SHP77 treated with DMSO at 0.1 percent for 48 hours (cell line): ENCODE results near the gene TTLL11.
A peak's percentile ranks its signal among the peaks of the same experiment; 100 is the strongest.

Experiments used
- DNase-seq: peaks from one replicate; lab custom pipeline; 2025; lab: John Stamatoyannopoulos, UW

Gene TTLL11

DNA sequence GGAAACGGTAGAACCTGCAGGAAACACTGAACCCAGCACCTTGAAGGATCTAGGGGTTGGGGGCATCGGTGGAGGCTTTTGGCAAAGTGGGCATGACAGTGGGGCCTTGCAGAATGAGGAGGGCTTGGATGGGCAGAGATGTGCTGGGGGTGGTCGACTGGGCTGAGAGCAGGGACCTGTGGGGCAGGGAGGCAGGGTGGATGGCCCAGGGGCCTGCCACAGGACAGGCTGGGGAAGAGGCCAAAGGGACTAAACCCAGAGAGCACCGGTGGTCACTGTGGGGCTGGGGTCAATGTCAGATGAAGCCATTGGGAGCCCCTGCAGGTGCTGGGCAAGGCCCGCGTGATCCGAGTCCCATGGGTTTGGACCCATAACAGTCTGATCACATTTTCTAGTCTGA, 266.4 kb downstream of the TTLL11 start:
- no peak for DNase-seq

DNA sequence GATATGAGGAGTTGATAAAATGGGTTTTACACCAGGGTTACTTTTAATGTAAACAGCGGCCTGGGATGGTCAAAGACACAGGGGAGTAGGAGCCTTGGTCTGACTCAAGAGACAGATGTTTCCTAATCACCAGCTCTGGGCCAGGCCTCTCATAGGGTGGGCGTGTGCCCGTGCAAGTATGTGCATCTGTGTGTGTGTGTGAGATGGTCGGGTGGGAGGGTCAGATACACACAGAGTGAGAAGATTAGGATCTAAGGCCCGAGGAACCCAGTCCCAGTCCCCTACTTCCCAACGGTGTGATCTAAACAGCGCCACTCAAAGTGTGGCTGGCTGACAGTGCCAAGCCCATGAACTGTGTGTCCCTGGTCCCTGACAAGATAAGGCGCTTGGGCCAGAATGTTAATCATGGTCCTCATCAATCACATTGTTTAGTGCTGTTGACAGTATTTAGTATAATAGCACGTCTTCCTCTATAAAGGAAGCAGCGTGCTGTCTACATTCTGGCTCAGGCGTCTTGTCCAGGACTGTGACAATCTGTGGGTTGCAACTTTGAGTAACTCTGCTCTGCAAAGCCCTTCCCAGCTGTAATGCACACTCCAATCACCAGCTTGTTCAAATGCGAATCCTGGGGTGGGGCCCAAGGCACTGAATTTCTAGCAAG, 267.9 kb downstream of the TTLL11 start:
- DNase-seq: no peak

DNA sequence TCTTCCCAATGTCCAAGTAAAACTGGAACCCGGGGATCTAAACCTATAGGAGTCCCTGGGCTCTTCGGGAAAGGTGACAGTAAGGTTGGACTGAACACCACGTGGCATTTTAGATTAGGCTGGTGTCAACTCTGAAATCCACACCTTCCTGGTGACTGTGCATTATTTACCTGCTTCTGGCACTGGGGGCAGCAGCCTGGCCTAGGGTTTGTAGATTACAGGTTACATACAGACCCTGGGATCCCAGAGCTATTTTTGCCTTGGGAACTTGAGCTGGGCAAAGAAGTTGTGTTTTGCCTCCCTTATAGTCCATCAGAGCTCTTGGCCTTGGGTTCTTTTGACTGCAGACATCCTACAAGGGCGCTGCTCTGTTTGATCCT, 268.5 kb downstream of the TTLL11 start:
- DNase-seq: no peak

DNA sequence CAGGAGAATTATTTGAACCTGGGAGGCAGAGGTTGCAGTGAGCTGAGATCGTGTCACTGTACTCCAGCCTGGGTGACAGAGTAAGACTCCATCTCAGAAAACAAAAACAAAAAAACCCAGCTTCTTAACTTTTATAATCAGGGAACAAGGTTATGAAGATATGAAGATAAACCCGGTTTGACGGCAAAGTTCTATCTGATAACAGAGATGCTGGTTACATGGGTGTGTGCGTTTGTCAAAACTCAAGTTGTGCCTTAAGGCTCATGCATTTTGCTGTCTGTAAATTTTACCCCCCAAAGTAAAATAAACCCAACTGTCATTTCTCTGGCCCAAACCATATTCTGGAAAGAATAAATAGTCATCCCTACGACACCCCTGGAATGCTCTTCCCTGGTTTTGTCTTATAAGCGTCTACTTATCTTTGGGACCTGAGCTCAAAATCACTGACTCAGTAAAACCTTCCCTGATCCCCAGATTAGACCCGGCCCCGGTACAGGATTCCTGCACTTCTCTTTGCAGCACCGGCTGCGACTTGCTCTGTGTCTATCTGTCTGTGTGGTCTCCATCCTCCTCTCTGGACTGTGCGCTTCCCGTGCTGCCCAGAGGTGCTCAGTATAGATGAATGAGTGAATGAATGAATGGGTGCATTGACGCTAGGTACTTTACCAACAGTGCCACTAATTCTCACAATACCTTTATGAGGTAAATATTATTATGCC, 269.5 kb downstream of the TTLL11 start:
- no peak for DNase-seq

DNA sequence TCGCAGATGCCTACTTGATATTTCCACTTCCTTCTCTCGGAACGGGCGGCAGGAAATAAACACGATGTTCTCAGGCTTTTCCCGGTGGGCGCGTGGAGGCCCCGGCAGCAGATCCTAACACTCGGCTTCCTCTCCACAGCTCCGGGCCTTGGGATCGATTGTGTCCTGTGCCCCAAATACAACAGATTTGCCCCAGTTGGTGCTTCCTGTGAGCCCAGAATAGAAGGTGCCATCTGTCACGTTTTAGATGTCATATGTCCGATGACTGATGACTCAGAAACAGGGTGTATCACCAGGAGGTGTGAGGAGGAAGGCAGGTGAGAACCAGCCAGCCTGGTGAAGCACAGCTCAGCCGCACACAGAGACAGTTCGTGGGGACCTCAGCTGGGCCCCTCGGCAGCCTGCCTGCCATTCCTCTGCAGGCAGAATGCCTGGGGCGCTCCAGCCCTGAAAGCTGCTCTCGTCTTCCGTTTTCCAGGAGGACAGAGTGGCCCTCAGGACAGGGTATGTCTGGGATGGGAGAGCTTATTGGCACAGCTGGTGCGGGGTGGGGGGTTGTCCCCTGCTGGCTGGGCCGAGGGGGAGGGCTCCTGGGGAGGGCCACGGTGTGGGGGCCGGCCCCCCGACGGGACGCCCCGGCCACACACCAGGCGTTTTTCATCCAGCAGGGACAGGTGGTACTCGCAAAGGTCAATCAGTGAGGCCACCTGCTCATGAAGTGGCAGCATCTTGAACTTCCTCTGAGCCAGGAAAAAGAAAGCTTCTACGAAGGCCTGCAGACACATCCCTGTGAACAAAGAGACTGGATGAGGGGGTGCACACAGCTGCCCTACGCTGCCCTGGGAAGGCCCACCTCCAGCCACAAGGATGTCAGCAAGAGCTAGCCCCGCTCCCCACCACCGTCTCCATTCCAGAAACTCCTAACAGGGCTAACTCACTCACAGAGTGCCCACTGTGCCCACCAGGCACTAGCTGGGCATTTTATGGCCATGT, 270.7 kb downstream of the TTLL11 start:
- peak; percentile 51 for DNase-seq

DNA sequence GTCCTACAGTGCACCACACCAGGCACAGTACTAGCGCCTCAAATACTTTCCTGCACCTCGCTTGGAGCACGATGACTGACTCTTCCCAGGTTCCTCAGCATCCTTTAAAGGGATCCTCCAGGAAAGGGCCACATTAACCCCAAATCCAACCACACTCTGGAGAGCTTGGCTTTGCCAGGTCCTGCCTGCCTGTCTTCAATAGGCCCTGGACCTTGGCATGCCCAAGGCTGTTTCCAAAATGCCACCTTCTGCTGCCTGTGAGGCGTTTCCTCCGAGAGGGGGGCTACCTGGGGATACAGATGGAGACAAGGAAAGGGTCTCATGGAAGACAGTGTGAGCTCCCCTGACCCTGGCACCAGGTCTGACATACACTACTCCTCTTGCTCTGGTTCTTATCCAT, 271.8 kb downstream of the TTLL11 start:
- no peak for DNase-seq

DNA sequence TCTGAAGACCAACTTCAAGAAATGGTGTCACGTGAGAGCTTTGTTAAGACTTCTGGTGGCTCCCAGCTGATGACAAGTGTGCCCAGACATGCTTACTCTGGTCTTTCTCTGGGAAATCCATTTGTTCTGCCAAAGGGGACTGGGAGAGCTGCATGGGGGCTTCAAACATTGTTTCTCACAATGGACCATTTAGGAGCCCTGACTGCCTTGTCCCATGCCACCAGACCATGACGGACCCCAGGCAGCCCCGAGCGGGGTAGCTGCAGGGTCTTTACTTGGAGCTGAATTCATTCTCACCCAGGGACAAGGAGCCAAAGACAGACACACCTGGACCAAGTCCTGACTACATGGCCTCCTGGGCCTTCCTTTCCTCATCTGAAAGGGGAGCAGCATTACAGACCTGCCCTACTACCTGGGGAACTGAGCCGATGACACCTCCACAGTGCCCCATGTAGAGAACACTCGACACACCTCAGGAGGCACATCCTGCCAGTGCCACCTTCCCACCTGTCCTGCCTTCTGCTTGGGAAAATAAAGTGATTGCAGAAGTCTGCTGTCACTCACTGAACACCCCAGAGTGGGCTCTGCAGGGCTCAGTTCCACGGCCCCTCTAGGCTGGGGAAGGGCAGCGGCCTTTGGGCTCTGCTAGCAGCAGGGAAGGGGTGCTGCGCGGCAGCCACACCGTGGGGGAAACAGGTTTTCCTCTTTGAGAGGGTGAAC, 272.7 kb downstream of the TTLL11 start:
- DNase-seq: no peak

DNA sequence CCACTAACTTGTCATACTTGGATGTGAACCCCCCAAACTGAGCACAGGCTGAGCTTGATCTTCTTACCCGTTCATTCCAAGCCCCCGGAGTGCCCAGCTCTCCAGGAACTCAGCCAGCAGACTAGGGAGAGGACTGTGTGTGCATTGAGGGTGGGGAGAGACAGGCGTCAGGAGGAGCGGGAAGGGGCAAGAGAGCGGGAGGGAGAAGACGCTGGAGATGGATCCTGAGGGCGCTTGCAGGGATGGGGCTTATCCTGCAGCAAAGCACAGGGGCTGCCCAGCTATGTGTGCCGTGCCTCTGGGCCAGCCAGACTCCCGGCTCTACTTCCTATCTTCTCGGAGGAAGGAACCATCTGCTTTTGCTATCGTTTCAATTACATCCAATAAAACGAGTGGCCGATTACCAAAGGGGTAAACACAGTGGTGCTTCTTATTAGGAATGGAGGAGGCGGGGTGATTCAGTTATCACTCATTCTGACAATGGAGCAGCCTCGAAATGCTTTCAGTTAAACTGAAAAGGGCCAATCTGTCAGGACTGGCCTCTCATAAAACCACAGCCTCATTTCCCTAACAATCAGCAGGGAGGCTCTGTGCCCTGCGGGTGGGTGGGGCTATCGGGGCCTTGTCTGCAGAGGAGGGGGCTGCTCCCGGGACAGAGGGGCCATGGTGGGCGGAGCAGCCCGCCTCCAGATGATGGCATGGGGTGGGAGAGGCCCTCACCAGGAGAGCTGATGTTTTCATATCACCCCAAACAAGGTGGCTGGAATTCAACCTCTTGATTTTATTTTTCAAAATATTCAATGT, 273.5 kb downstream of the TTLL11 start:
- no peak for DNase-seq

DNA sequence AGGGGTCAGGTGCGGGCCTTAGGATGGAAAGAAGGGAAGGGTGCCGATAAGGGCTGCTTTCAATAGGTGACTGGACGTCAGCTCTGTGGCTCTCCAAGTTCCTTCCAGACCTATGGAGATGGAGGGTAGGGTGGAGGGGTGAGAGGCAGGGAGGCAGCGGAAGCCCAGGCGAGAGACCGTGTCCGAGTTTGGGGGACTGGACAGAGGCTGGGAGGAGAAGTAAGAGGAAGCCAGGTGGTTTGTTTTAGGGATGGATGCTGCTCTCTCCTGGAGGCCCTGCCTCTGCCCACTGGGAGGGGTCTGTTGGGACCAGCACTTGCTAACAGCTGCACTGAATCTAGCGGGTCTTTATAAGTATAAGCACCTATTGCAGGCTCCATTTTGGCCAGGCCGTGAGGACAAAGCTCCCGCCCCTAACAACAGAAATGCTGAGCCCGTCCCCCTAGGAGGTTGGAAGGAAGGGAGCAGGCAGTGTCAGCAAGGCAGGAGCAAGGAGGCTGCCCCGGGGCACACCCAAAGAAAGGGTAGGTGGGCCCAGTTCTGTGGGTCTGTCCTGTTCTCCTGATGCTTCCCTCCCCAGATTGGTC, 274.2 kb downstream of the TTLL11 start:
- DNase-seq: no peak

DNA sequence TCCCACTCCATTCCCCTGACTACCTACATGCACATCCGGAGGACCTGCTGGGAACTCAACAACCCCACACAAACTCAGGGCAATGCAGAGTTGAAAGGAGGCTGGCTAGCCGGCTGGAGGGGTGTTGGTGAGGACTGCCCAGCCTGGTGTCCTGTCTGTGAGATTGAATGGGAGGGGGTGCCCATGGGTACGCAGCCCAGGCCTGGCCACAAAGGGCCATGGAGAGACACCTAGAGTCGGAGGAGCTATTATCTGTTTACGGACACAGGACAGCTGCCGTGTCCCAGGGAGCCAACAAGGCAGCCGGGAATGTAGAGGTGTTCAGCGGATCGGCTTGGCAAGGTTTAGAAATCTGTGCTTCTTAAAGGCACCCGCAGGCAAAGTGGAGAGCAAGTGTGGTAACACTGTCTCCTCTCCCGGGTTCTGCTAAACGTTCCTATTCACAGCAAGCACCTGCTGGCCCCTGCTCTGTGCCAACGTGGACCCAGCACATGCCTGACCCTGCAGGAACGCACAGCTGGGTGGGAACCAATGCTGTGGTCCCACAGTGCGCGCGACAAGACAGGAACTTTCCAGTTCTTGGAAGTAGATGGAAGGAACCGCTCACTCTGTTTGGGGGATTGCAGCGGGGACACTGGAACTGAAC, 275.0 kb downstream of the TTLL11 start:
- no peak for DNase-seq

DNA sequence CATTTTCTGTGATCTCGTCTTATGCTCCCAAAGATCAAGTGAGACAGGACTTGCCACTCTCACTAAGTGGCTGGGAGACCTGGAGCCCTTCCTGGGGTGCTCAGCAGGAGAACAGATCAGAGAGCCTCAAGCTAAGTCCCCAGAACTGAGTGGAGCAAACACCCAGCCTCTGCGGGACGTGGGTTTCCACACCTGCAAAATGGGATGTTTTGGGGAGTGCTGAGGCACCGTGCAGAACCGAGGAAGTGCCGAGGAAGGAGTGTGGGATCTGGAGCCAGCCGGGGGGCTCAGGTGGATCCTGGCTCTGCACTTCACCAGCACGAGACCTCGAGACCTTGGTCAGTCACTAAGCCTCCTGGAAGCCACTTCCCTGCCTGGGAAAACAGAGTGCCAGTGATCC, 275.6 kb downstream of the TTLL11 start:
- DNase-seq: no peak

DNA sequence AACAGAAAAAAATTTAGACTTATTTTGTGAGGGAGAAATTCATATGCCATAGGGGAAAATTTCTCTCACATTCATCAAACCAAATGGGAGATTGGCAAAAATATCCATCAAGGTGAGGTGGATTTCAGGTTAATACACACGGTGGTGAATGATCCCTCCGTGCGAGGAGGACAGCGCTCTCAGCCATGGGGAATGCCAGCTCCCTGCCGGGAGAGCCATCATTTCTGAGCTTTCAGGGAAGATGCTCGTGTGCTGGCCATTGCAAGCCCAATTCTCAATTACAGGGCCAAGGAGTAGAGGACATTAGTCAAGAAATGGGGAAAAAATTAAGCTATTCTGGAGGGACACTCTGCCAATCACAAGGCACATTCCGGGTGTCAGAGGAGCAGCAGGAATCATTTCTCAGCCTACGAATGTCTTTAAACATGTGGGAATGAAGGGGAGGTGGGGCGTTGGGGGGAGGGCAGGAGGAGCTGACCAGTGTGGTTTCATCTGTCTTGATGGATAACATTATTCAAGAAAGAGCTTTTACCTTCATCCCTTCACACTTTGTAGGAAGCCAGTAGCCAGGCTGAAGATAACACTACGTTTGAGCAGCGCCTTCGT, 276.2 kb downstream of the TTLL11 start:
- DNase-seq: no peak

DNA sequence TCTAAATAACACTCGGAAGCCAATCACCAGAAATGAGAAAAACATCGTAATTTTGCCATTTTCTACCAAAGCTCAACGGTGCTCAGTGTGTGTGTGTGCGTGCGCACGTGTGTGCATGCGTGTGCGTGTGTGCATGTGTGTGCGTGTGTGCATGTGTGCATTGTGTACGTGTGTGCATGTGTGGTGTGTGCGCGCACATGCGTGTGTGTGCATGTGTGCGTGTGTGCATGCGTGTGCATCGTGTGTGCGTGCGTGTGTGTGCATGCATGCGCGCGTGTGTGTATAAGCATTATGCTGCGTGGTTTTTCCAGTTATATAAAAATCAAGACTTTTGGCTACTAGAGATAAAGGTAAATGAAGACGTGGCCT, 276.7 kb downstream of the TTLL11 start:
- no peak for DNase-seq

DNA sequence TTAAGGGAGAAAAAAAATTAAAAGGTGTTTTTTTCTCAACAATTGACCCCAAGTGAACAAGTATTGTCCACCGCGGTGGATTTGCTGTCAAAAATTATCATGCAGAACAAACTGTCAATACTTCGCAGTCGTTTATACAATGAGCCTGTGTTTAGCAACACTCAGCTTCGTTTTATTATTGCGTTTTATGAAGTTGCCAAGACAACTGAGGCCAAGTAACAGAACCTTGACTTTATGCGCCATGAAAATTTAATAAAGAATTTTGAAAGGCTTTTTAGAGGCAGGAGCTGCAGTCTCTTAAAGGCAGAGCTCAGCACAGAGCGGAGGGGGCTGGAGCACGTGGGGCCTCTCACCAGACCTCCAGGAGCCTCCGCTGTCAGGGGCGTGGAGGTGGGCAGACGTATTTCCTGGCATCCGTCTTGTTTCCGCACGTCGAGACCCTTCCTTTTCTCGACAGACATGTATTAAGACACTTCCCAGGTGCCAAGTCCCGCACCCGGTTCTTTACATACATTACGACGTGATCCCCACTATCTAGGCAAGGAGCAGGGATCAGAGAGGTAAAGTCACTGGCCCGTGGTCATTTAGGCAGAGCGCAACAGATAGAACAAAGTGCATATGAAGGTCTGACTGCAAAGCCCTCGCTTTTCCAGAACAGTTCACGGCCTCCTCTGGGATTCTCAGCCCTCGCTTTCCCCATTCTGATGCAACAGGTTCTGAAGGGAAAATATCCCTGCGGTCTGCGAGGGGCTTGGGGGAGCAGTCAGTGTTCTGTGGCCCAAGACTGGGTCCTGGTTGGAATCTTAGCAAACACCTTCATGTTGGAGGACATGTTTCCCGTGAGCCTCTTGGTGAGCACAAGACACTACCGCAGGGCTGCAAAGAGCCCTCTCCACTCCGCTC, 277.3 kb downstream of the TTLL11 start:
- no peak for DNase-seq

DNA sequence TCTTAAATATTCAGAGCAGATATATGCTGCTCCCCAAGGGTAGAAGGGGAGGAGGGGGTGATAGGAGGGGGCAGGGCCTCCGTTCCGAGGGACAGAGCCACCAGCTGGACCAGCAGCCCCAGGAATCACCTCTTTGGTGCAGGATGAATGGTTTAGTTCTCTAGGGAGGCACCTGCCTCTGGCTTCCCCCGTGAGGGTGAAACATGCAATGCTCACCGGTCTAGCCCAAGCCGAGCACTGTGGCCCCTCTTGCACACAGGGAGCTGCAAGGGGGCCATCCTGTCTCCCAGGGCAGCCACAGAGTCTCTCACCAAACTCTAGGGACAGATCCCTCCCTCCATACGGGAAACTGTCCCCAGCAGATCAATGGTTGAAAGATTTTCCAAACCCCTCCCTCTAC, 278.0 kb downstream of the TTLL11 start:
- no peak for DNase-seq

DNA sequence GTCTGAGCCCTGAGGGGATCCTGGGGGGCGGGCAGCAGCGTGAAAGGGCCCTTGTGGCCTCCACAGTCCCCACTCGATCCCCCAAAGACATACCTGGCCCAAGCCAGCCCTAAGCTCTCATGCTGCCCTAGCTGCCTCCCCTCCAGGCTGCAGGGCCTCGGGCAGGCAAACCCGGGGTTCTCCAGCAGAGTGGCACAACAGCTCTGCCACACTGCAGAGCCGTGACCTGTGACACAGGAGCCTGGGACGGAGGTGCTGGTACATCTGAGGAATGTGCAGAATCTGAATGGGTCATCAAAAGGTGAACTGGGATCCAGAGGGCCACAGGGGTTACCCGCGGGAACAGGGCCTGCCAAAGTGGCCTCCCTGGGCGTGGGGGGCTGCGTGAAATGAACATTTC, 278.5 kb downstream of the TTLL11 start:
- no peak for DNase-seq

DNA sequence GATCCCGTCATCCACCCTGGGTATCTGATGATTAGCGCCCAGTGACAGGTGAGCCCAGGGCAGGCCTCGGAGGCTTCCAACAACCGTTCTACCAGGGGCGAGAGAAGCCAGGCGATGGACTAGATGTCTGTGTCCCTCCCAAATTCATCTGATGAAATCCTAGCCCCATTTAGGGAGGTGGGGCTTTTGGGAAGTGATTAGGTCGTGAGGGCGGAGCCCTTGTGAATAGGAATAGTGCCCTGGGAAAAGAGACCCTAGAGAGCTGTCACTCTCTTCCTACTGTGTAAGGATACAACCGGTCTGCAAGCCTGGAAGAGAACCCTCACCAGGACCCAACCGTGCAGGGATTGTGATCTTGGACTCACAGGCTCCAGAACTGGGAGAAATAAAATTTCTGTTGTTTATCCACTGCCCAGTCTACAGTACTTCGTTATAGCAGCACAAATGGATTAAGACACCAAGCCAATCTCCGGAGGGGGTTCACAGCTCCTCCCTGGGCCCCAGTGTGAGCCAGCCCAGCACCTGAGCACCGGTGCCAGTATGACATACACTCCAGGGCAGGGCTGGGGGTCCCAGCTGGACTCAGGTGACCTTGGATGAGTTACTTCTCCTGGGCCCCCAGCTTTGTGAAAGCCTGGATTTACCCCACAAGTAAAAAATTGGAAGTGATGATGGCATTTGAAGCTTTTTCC, 279.4 kb downstream of the TTLL11 start:
- no peak for DNase-seq

DNA sequence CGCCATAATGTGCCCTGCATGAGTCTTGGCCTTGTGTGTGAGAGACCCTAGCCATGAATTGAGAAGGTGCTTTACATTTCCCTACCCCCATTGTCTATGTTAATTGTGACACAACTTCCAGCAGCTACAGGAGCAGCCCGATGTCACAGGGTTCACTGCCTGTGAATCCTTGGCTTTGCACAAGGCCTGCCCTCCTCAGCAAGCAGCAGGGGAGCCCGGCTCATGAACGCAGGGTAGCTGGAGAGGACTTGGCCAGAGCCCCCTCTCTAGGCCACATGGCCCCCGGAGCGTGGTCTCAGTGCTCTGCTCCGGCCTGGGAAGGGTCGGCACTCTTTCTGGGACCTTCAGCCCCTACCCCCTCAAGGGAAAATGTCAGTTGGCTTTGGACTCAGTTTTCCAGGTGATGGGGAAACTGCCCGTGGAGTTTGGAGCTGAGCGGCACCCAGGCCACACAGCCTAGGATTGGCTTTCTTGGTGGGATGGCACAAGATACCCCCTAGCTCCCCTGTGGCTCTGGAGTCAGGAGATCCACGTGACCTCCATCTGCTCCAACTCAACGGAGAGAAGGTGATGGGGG, 280.9 kb downstream of the TTLL11 start:
- no peak for DNase-seq
